HepG2 (cell line): Measurements from ENCODE around the gene LUC7L. TPM values are rescaled to one million over a fixed set of nuclear protein-coding genes. Genes with fewer than 3 reads are reported as not detected.

Experiments used
- ATAC-seq: fragments of 200-7000 bp; cut with Tn5 transposase; 3 replicates; pipeline ENCODE4 v1.9.1; 2020; ENCODE audit warnings: mild to moderate bottlenecking, moderate library complexity
- BruUV-seq: library from RNA; stranded (reverse); fragments of 400-500 nt; replicated peaks from 2 replicates; lab custom pipeline; 2021; lab: Mats Ljungman, UMichigan
- CTCF ChIA-PET: fragments of 300-600 bp; formaldehyde crosslinking; extraction: SDS; loops from one replicate; lab custom pipeline; 2021; ENCODE audit warnings: low total read pairs, inconsistent platforms, low intra/inter-chr PET ratio; lab: Yijun Ruan, JAX
- POLR2A ChIA-PET: fragments of 350-600 bp; sonication (Branson Sonifier 250); formaldehyde crosslinking; loops from one replicate; lab custom pipeline; 2020; ENCODE audit warnings: antibody characterized with exemption, inconsistent platforms; lab: Yijun Ruan, JAX
- DNase-seq: peaks from one replicate; pipeline ENCODE4 v3.0.0-alpha.2; 2015; ENCODE audit warnings: low spot score
- FAIRE-seq: peaks from 3 replicates; lab custom pipeline; 2011; peaks lifted over from hg19 to GRCh38; lab: Jason Lieb, UNC
- H2AFZ ChIP-seq: one replicate; pipeline ENCODE4 v1.6.1; 2011; ENCODE audit warnings: low read length, inconsistent platforms
- H3K27ac ChIP-seq: fragments of 300-600 bp; 3 replicates; pipeline ENCODE4 v1.8.0; 2011; ENCODE audit warnings: mixed run types, mild to moderate bottlenecking, mixed read lengths, low read length, inconsistent platforms; ENCODE audit not compliant: insufficient read depth; ENCODE audit errors: extremely low read length
- H3K27me3 ChIP-seq, 2 experiments: fragments of 200-600 bp in 1 of 2; 2 replicates in 1 of 2; 3 replicates in 1 of 2; pipeline versions ENCODE4 v1.6.0 to v1.8.0; 2011; ENCODE audit warnings: low read length in 2 of 2, mild to moderate bottlenecking in 2 of 2, moderate library complexity in 2 of 2, inconsistent platforms in 1 of 2; ENCODE audit not compliant: insufficient read depth in 2 of 2, control insufficient read depth in 1 of 2
- H3K36me3 ChIP-seq, 2 experiments: fragments of 200-600 bp in 1 of 2; replicated peaks in 1 of 2; 2 replicates in 1 of 2; 3 replicates in 1 of 2; pipeline versions ENCODE4 v1.5.1 to v1.8.0; 2011; ENCODE audit warnings: low read length in 2 of 2, inconsistent platforms in 1 of 2; ENCODE audit not compliant: insufficient read depth in 2 of 2, control insufficient read depth in 1 of 2
- H3K4me1 ChIP-seq: 2 replicates; pipeline ENCODE4 v1.5.1; 2012; ENCODE audit warnings: low read length, inconsistent platforms; ENCODE audit not compliant: insufficient read depth
- H3K4me2 ChIP-seq: 2 replicates; pipeline ENCODE4 v1.6.0; 2011; ENCODE audit warnings: low read depth, low read length, inconsistent platforms
- H3K4me3 ChIP-seq, 3 experiments: fragments of 200-600 bp in 1 of 3; sonication (generic), shearing (Covaris generic) in 1 of 3; replicated peaks in 1 of 3; 2 replicates each; pipeline ENCODE4 v1.5.1; 2011 to 2016; ENCODE audit warnings: low read length in 3 of 3, inconsistent platforms in 2 of 3, low read depth in 2 of 3, mild to moderate bottlenecking in 2 of 3, control low read depth in 1 of 3, mixed read lengths in 1 of 3; ENCODE audit not compliant: insufficient read depth in 1 of 3
- H3K79me2 ChIP-seq: one replicate; pipeline ENCODE4 v1.6.1; 2011; ENCODE audit warnings: low read length, inconsistent platforms; ENCODE audit not compliant: insufficient read depth
- H3K9ac ChIP-seq: 2 replicates; pipeline ENCODE4 v1.6.0; 2011; ENCODE audit warnings: mild to moderate bottlenecking, low read depth, low read length, inconsistent platforms; ENCODE audit not compliant: insufficient read depth
- H3K9me3 ChIP-seq: 2 replicates; pipeline ENCODE4 v1.5.1; 2012; ENCODE audit warnings: mild to moderate bottlenecking, low read length
- H4K20me1 ChIP-seq: 2 replicates; pipeline ENCODE4 v1.6.0; 2011; ENCODE audit warnings: inconsistent platforms, mild to moderate bottlenecking, low read length, moderate library complexity; ENCODE audit not compliant: insufficient read depth
- KDM3A ChIP-seq: IDR thresholded peaks from 2 replicates; pipeline ENCODE4 v1.6.1; 2018; ENCODE audit warnings: low read depth, missing compliant biosample characterization
- TARDBP ChIP-seq: sonication (generic); formaldehyde crosslinking; IDR thresholded peaks from 2 replicates; pipeline ENCODE4 v1.8.0; 2022; ENCODE audit warnings: mild to moderate bottlenecking, missing genetic modification reagents
- UBTF ChIP-seq: sonication (generic); formaldehyde crosslinking; IDR thresholded peaks from 2 replicates; pipeline ENCODE4 v1.4.0; 2020; ENCODE audit warnings: mild to moderate bottlenecking, missing genetic modification reagents
- YY1 ChIP-seq: IDR thresholded peaks from 2 replicates; pipeline ENCODE4 v1.6.1; 2011; ENCODE audit warnings: low read length, low read depth, moderate library complexity, mild to moderate bottlenecking; ENCODE audit not compliant: insufficient read depth, insufficient replicate concordance
- ZBTB21 ChIP-seq: sonication (generic); formaldehyde crosslinking; IDR thresholded peaks from 2 replicates; pipeline ENCODE4 v1.4.0; 2020; ENCODE audit warnings: missing genetic modification reagents
- ZNF180 ChIP-seq: sonication (generic); formaldehyde crosslinking; IDR thresholded peaks from 2 replicates; pipeline ENCODE4 v1.4.0; 2020; ENCODE audit warnings: low read depth, missing genetic modification reagents, borderline replicate concordance
- ZNF234 ChIP-seq: sonication (generic); formaldehyde crosslinking; conservative IDR thresholded peaks from 2 replicates; pipeline ENCODE4 v1.5.1; 2020; ENCODE audit warnings: mild to moderate bottlenecking, missing genetic modification reagents
- ZNF496 ChIP-seq: sonication (generic); formaldehyde crosslinking; IDR thresholded peaks from 2 replicates; pipeline ENCODE4 v1.8.1; 2023; ENCODE audit warnings: mild to moderate bottlenecking, moderate library complexity, missing genetic modification reagents; ENCODE audit not compliant: insufficient replicate concordance
- ZNF569 ChIP-seq: sonication (generic); formaldehyde crosslinking; IDR thresholded peaks from 2 replicates; pipeline ENCODE4 v1.5.0; 2020; ENCODE audit warnings: mild to moderate bottlenecking, missing genetic modification reagents, moderate library complexity, borderline replicate concordance
- ZNF598 ChIP-seq: sonication (generic); formaldehyde crosslinking; IDR thresholded peaks from 2 replicates; pipeline ENCODE4 v1.5.1; 2020; ENCODE audit warnings: mild to moderate bottlenecking, missing genetic modification reagents, borderline replicate concordance
- ZNF776 ChIP-seq: sonication (generic); formaldehyde crosslinking; IDR thresholded peaks from 2 replicates; pipeline ENCODE4 v1.4.0; 2020; ENCODE audit warnings: mild to moderate bottlenecking, missing genetic modification reagents
- WGBS: methylation state at CpG from one replicate; pipeline ENCODE4 v1.1.6; 2017; ENCODE audit warnings: low lambda C conversion rate; 5-methylcytosine and 5-hydroxymethylcytosine counted together
- in situ Hi-C: cut with HindIII; loops from 2 replicates; pipeline ENCODE4 v1.10.0; 2017; ENCODE audit warnings: low pct_unique_long_range_greater_than_20kb; ENCODE audit not compliant: extremely low pct_ligation_motif_present
- intact Hi-C: fragments of 100-400 bp; cut with micrococcal nuclease; formaldehyde crosslinking; loops from one replicate; pipeline ENCODE4 v1.10.0; 2022; ENCODE audit not compliant: unreplicated experiment
- polyA plus RNA-seq, 8 experiments: library from polyadenylated mRNA; depleted of rRNA in 3 of 8; stranded (reverse) in 7 of 8; unstranded in 1 of 8; fragments of >200 nt; fragmentation: Illumina TruSeq in 4 of 8; extraction: Trizol in 4 of 8; gene quantifications; 2 replicates each; pipeline versions ENCODE4 v1.2.1 to v1.2.3, GENCODE V29; 2011 to 2016; ENCODE audit warnings: low read depth in 4 of 8, missing spikeins in 1 of 8, mixed read lengths in 1 of 8; ENCODE audit not compliant: insufficient read depth in 1 of 8
- total RNA-seq, 5 experiments: library from RNA; depleted of rRNA; stranded (reverse); fragments of >200 nt; fragmentation: Illumina TruSeq; extraction: Trizol; gene quantifications; 2 replicates each; pipeline ENCODE4 v1.2.3, GENCODE V29; 2016; ENCODE audit warnings: low read depth in 1 of 5
- TF ChIP-seq, protein P1 (sequence below): sonication (generic); formaldehyde crosslinking; IDR thresholded peaks from 2 replicates; pipeline ENCODE4 v1.4.0; 2020; ENCODE audit warnings: mild to moderate bottlenecking, missing genetic modification reagents
- TF ChIP-seq, protein P2 (sequence below): sonication (generic); formaldehyde crosslinking; IDR thresholded peaks from 2 replicates; pipeline ENCODE4 v1.4.0; 2020; ENCODE audit warnings: missing genetic modification reagents

The LUC7L gene
- total and polyA plus RNA-seq, 2 of the 13 experiments (the other 11 are each of a cell fraction or from before 2014, with no cell fraction given): 48.7 to 56.9 TPM

GRCh38 chr16:180681-181564 lies 48.3 kb downstream of the LUC7L start (continued):
- TF ChIP-seq ZNF598 (CRISPR knock-in tag): peak; percentile 99
- TF ChIP-seq, protein P1, sequence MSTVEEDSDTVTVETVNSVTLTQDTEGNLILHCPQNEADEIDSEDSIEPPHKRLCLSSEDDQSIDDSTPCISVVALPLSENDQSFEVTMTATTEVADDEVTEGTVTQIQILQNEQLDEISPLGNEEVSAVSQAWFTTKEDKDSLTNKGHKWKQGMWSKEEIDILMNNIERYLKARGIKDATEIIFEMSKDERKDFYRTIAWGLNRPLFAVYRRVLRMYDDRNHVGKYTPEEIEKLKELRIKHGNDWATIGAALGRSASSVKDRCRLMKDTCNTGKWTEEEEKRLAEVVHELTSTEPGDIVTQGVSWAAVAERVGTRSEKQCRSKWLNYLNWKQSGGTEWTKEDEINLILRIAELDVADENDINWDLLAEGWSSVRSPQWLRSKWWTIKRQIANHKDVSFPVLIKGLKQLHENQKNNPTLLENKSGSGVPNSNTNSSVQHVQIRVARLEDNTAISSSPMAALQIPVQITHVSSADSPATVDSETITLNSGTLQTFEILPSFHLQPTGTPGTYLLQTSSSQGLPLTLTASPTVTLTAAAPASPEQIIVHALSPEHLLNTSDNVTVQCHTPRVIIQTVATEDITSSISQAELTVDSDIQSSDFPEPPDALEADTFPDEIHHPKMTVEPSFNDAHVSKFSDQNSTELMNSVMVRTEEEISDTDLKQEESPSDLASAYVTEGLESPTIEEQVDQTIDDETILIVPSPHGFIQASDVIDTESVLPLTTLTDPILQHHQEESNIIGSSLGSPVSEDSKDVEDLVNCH (CRISPR knock-in tag): peak; percentile 95; the same call in 1 of the 2 replicates
- TF ChIP-seq ZNF234 (CRISPR knock-in tag): peak; percentile 98
- TF ChIP-seq ZNF496 (CRISPR knock-in tag): peak; percentile 79
- TF ChIP-seq ZNF776: peak; percentile 100

- H3K4me2 ChIP-seq: peak within 1 kb of the TSS; percentile 82
- intact Hi-C loops (loop anchor here (2.0 kb wide), 1 partner anchor 45 kb away; no protein-coding TSS in a partner anchor), in situ Hi-C loops (loop anchor here (5.0 kb wide), 1 partner anchor 73 kb away; no protein-coding TSS in a partner anchor)
- ChIA-PET CTCF (interaction anchor here (0.9 to 3.2 kb wide), 4 partner anchors 63 to 115 kb away, joined by 4 to 23 read pairs (median 12); no protein-coding TSS in a partner anchor), POLR2A (interaction anchor here (0.6 to 1.7 kb wide), 5 partner anchors 41 to 135 kb away, joined by 3 to 7 read pairs (median 4); partner anchors contain the start of gene NPRL3)
- H3K36me3 ChIP-seq: no peaks in the 10 kb centered on the region
- BruUV-seq: no TSS peak
- H3K27me3 ChIP-seq: peaks cover 0 to 15% of the 10 kb centered on the region in 2 experiments; a peak in 4 of 5 replicates
- ATAC-seq (peak; percentile 67), FAIRE-seq (no peak), DNase-seq (peak; percentile 21)
- H3K79me2 ChIP-seq: no peaks in the 10 kb centered on the region
- H4K20me1 ChIP-seq: 0 out of 2 replicates have a peak, but pooled peaks cover 6% of the 10 kb centered on the region
- peak within 1 kb of the TSS; percentile 43; the same call in 1 of the 2 replicates for H3K9ac ChIP-seq
- H3K4me1 ChIP-seq: peaks cover 28% of the 10 kb centered on the region
- peak within 1 kb of the TSS; percentile 43 for H3K27ac ChIP-seq
- WGBS: 51% methylated on average over 9 of the region's 59 CpGs
- no peaks in the 10 kb centered on the region for H3K9me3 ChIP-seq
- H2AFZ ChIP-seq: no peak within 1 kb of the TSS
- peak within 1 kb of the TSS; percentile 35 to 73 (median 49); a peak in 5 of 6 replicates for H3K4me3 ChIP-seq
- TF ChIP-seq KDM3A (CRISPR knock-in tag) (no peak), YY1 (peak; percentile 31), ZBTB21 (CRISPR knock-in tag) (no peak), ZNF180 (no peak), TARDBP (no peak), UBTF (CRISPR knock-in tag) (no peak), ZNF569 (CRISPR knock-in tag) (no peak)
- TF ChIP-seq, protein P2, sequence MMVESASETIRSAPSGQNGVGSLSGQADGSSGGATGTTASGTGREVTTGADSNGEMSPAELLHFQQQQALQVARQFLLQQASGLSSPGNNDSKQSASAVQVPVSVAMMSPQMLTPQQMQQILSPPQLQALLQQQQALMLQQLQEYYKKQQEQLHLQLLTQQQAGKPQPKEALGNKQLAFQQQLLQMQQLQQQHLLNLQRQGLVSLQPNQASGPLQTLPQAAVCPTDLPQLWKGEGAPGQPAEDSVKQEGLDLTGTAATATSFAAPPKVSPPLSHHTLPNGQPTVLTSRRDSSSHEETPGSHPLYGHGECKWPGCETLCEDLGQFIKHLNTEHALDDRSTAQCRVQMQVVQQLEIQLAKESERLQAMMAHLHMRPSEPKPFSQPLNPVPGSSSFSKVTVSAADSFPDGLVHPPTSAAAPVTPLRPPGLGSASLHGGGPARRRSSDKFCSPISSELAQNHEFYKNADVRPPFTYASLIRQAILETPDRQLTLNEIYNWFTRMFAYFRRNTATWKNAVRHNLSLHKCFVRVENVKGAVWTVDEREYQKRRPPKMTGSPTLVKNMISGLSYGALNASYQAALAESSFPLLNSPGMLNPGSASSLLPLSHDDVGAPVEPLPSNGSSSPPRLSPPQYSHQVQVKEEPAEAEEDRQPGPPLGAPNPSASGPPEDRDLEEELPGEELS (CRISPR knock-in tag): no peak
Observed at GRCh38 chr16:180101-180675, 49.1 kb downstream of the LUC7L start, which contains the start of gene HBQ1. Gene HBQ1 (plus strand): TSS chr16:180459. CDS start chr16:180487, 28 bp downstream.
